Measurements from ENCODE around the gene TEKTIP1.
A peak's percentile ranks its signal among the peaks of the same experiment; 100 is the strongest.
"Not testable (repeated sequence)": the region's sequence is repeated elsewhere in the genome, so short reads cannot be mapped to it uniquely, and the experiment has no call there.

Gene TEKTIP1

DNA sequence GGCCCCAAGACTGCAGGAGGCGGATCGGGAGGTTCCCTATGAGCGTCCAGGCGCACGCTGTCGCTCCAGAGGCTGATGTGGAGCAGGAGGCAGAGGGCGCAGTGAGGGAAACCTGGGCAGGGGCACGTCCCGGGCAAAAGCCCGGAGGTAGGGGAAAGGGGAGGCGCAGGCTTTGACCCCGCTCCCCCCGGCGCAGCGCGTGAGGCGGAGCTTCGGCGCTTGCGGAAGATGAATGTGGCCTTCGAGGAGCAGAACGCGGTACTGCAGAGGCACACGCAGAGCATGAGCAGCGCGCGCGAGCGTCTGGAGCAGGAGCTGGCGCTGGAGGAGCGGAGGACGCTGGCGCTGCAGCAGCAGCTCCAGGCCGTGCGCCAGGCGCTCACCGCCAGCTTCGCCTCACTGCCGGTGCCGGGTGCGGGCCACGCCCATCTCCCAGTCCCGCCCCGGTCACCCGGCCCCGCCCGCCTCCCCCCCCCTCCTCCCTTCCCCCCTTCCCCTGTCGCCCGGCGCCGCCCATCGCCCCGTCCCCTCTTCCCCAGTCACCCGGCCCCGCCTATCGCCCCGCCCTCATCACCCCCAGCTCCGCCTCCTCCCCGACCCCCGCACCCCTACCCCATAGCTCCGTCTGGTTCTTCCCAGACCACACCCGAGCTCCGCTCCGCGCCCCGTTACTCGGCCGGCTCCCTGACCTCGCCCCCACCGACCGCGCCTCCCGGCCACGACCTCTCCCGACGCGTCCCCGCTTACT is 37.9 kb downstream of the TEKTIP1 start:
- DNase-seq (ENCODE audit: low spot score in 2 of 2) = peak in 1 of 2 experiments; percentile 32
- in situ Hi-C loops (cut with MboI; ENCODE audit: low sequenced_read_pairs) = no loop called here

DNA sequence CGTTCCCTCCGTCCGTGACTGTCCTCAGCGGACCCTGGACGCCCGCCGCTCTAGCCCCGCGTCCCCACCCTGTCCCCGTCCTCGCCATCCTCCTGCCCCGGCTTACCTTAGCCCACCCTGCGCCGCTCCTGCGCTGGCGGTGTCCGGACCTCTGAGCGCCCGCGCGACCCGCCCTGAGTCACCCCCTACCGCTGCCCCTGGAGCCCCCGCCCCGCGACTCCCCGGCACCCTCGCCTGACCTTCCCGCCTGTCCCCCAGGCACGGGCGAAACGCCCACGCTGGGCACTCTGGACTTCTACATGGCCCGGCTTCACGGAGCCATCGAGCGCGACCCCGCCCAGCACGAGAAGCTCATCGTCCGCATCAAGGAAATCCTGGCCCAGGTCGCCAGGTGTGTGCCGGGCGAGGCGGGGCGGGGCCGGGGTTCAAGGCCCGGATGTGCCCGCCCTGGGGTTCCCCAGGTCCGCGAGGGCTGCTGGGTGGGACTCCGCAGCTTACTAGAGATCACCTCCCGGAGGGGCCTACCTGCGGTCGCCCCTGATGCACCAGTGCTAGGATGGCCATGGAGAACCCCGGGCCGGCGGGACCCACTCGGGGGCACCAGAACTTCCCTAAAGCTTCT is 38.9 kb downstream of the TEKTIP1 start:
- H3K9me3 ChIP-seq = no peaks in the 10 kb centered on the region
- in situ Hi-C loops (cut with MboI; ENCODE audit: low sequenced_read_pairs) = no loop called here
- H3K4me3 ChIP-seq = no peak overlapping the region
- no peaks in the 10 kb centered on the region for H3K27me3 ChIP-seq (ENCODE audit: low read depth)
- H3K4me1 ChIP-seq = no peaks in the 10 kb centered on the region
- DNase-seq (ENCODE audit: low spot score in 2 of 2) = no peak
- peaks cover 22% of the 10 kb centered on the region for H3K36me3 ChIP-seq (replicated peaks)

More for the DNA sequence above, 37.9 kb downstream of the TEKTIP1 start:
- Histone ChIP-seq H3K4me1 (peaks cover 4% of the 10 kb centered on the region), H3K27me3 (ENCODE audit: low read depth) (no peaks in the 10 kb centered on the region), H3K4me3 (no peak overlapping the region), H3K9me3 (no peaks in the 10 kb centered on the region), H3K36me3 (replicated peaks) (peaks cover 22% of the 10 kb centered on the region)

DNA sequence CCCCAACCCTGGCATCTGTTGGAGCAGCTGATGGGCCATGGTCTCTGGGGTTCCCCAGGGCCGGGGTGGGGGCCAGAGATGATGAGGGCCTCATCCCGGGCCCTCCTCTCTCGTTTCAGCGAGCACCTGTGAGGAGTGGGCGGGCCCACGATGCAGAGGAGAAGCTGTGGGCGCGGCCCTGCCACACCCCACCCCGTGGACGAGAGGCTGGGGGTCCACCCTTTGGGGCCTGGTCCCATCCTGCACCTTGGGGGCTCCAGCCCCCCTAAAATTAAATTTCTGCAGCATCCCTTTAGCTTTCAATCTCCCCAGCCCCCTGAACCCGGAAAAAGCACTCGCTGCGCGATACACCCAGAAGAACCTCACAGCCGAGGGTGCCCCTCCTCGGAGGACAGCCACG is 39.4 kb downstream of the TEKTIP1 start:
- Histone ChIP-seq H3K9me3 (no peaks in the 10 kb centered on the region), H3K4me3 (no peak overlapping the region), H3K4me1 (no peaks in the 10 kb centered on the region), H3K36me3 (replicated peaks) (peaks cover 22% of the 10 kb centered on the region), H3K27me3 (ENCODE audit: low read depth) (no peaks in the 10 kb centered on the region)
- in situ Hi-C loops (cut with MboI; ENCODE audit: low sequenced_read_pairs) = no loop called here
- DNase-seq (ENCODE audit: low spot score in 2 of 2) = no peak

DNA sequence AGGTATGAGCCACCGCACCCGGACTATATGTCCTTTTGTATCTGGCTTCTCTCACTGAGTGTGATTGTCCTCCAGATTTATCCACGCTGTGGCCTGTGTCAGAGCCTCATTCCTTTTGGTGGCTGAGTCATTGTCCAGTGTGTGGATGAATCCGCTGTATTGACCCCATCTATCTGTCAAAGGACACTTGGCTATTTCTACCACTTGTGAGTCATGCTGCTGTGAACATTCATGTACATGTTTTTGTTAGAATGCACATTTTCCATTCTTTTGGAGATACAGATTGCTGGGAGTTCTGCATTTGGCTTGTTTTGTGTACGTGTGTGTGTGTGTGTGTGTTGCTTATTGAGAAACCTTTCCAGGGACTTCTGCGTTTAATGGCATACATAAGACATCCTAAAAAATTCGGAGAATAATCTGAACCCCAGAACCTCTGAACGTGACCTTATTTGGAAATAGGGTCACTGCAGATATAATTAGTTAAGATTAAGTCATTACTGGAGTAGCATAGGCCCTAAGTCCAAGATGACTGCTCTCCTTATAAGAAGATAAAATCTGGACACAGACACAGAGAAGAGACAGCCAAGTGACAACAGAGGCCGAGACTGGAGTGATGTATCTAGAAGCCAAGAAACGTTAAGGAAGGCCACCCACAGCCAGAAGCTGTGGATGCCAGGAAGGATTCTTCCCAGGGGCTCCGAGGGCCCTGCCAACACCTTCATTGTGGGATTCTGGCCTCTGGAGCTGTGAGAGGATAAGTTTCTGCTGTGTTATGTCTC is 41.4 kb downstream of the TEKTIP1 start:
- Histone ChIP-seq H3K4me1 (no peaks in the 10 kb centered on the region), H3K36me3 (replicated peaks) (peaks cover 11% of the 10 kb centered on the region), H3K4me3 (no peak overlapping the region), H3K27me3 (ENCODE audit: low read depth) (no peaks in the 10 kb centered on the region), H3K9me3 (no peaks in the 10 kb centered on the region)
- in situ Hi-C loops (cut with MboI; ENCODE audit: low sequenced_read_pairs) = no loop called here
- no peak for DNase-seq (ENCODE audit: low spot score in 2 of 2)

DNA sequence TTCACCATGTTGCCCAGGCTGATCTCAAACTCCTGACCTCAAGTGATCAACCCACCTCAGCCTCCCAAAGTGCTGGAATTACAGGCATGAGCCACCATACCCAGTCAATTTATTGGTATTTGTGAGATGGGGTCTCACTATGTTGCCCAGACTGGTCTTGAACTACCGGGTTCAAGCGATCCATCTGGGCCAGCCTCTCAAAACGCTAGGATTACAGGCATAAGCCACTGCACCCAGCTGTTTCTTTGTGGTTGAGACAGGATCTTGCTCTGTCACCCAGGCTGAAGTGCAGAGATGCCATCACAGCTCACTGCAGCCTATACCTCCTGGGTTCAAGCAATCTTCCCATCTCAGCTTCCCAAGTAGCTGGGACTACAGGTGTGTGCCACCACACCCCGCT is 42.8 kb downstream of the TEKTIP1 start:
- H3K4me3 ChIP-seq; in situ Hi-C loops (cut with MboI; ENCODE audit: low sequenced_read_pairs); H3K9me3 ChIP-seq; H3K27me3 ChIP-seq (ENCODE audit: low read depth); DNase-seq (ENCODE audit: low spot score in 2 of 2); H3K4me1 ChIP-seq; H3K36me3 ChIP-seq (replicated peaks): not testable (repeated sequence)

DNA sequence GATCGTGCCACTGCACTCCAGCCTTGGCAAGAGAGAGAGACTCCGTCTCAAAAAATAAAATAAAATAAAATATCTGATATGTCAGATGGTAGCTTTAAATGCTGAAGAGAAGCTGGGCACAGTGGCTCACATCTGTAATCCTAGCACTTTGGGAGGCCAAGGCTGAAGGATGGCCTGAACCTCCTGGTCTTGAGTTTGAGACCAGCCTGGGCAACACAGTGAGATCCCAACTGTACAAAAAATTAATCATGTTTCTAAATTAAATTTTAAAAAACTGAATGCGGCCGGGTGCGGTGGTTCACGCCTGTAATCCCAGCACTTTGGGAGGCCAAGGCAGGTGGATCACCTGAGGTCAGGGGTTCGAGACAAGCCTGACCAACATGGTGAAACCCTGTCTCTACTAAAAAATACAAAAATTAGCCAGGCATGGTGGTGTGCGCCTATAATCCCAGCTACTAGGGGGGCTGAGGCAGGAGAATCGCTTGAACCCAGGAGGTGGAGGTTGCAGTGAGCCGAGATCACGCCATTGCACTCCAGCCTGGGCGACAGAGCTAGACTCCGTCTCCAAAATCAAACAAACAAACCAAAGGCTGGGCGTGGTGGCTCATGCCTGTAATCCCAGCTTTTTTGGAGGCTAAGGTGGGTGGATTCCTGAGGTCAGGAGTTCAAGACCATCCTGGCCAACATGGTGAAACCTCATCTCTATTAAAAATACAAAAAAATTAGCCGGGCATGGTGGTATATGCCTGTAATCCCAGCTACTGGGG is 45.2 kb downstream of the TEKTIP1 start:
- DNase-seq (ENCODE audit: low spot score in 2 of 2); H3K4me3 ChIP-seq; H3K9me3 ChIP-seq; H3K36me3 ChIP-seq (replicated peaks); in situ Hi-C loops (cut with MboI; ENCODE audit: low sequenced_read_pairs); H3K4me1 ChIP-seq; H3K27me3 ChIP-seq (ENCODE audit: low read depth): not testable (repeated sequence)

DNA sequence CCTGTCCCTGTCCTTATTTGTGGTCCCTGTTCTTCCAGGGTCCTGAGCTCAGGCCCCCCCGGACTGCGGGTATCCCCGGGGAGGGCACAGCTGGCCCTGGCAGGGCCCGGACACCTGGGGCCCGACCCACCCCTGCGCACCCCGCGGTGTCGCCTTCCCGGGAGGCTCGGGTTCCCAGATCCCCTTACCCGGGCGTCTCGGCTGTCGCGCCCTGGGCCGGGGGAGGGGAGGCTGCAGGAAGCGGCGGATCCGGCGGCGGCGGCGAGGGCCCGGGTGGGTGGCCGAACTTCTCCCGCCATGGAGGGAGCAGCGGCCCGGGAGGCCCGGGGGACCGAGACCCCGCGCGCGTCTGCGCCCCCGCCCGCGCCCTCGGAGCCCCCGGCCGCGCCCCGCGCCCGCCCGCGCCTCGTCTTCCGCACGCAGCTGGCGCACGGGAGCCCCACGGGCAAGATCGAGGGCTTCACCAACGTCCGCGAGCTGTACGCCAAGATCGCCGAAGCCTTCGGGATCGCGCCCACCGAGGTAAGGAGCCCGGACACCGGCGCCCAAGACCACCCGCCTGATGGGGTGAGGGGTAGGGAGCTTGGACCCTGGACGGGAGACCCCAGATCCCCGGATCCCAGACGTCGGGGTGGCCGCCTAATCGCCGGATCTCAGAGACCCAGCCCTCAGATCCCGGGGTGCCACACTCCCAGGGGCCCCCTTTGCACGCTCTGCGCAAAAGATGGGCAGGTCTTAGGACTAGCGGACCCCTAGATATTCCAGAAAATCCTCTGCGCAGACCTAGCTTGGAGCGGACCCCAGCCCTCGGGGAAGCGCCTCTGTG is 46.5 kb downstream of the TEKTIP1 start, which contains the start of gene GIPC3:
TSS of gene GIPC3 (plus strand) at position 178 of the 826 bp plus-strand sequence. CDS start at position 298, 120 bp downstream.
- Histone ChIP-seq H3K27me3 (ENCODE audit: low read depth) (peaks cover 5% of the 10 kb centered on the region), H3K4me1 (peaks cover 3% of the 10 kb centered on the region; the same call in 1 of the 2 replicates), H3K36me3 (replicated peaks) (no peaks in the 10 kb centered on the region), H3K9me3 (no peaks in the 10 kb centered on the region), H3K4me3 (peak within 1 kb of the TSS; percentile 32)
- in situ Hi-C loops (cut with MboI; ENCODE audit: low sequenced_read_pairs) = no loop called here
- DNase-seq (ENCODE audit: low spot score in 2 of 2) = peak in 1 of 2 experiments; percentile 43

DNA sequence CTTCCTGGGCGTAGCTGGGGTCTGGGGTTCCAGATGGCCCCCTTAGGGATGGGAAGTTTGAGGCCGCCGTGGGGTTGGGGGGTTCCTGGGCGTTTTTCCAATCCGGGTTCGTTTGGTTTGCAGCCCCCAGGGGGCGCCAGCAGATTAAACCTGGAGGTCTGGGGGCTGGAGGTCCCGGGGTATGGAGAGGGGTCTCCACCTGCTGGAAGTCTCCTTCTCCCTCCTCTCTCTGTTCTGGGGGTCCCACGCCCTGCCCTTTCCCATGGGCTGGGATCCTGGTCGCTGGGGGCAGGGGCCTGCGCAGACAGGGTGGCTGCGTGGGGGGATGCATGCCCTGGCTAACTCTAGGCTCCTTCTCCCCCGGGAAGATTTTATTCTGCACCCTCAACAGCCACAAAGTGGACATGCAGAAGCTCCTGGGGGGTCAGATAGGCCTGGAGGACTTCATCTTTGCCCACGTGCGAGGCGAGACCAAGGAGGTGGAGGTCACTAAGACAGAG is 47.2 kb downstream of the TEKTIP1 start:
- H3K4me3 ChIP-seq = peak overlapping the region; percentile 32
- in situ Hi-C loops (cut with MboI; ENCODE audit: low sequenced_read_pairs) = no loop called here
- H3K9me3 ChIP-seq = no peaks in the 10 kb centered on the region
- peak in 1 of 2 experiments; percentile 70 for DNase-seq (ENCODE audit: low spot score in 2 of 2)
- H3K27me3 ChIP-seq (ENCODE audit: low read depth) = peaks cover 5% of the 10 kb centered on the region
- no peaks in the 10 kb centered on the region for H3K36me3 ChIP-seq (replicated peaks)
- H3K4me1 ChIP-seq = peaks cover 3% of the 10 kb centered on the region; the same call in 1 of the 2 replicates

DNA sequence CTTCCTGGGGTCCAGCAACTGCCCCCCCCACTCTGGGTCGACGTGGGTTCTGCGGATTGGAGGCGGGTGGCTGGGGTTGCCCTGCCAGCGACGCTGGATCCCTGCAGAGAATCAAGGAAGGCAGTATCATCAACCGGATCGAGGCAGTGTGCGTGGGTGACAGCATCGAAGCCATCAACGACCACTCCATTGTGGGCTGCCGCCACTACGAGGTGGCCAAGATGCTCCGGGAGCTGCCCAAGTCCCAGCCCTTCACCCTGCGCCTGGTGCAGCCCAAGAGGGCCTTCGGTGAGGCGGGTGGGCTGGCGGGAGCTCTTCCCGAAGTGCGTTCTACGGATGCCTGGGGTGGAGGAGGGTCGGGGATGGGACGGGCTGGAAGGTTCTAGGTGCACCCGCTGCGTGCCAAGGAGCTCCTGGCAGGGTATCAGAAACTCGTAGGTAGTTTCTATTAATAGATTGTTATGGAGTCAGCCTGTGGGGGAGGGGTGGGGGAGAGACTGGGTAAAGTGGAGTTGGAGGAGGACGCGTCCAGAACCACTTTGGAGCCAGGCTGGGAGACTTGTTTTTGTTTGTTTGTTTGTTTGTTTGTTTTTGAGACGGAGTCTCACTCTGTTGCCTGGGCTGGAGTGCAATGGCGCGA is 47.9 kb downstream of the TEKTIP1 start:
- Histone ChIP-seq H3K36me3 (replicated peaks) (no peaks in the 10 kb centered on the region), H3K4me3 (no peak overlapping the region), H3K4me1 (peaks cover 3% of the 10 kb centered on the region; the same call in 1 of the 2 replicates), H3K27me3 (ENCODE audit: low read depth) (peaks cover 5% of the 10 kb centered on the region), H3K9me3 (no peaks in the 10 kb centered on the region)
- in situ Hi-C loops (cut with MboI; ENCODE audit: low sequenced_read_pairs) = no loop called here
- no peak for DNase-seq (ENCODE audit: low spot score in 2 of 2)

DNA sequence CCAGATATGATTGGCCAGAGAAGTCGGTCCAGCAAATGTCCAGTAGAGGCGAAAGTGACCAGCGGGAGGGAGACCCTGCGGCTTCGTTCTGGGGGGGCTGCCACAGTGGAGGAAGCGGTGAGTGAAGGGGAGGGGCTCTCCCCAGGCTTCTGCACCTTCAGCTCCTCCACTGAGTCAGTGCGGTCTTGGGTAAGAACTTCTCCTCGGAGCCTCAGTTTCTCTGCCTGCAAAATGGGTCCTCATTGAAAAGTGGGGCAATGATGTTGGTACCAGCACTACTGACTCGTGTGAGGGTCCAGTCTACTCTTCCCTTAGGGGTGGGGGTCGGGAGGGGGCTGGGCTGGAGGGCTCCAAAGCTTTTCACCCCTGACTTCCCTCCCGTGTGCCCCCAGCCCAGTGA is 50.5 kb downstream of the TEKTIP1 start:
- Histone ChIP-seq H3K4me1 (peaks cover 3% of the 10 kb centered on the region; the same call in 1 of the 2 replicates), H3K4me3 (no peak overlapping the region), H3K27me3 (ENCODE audit: low read depth) (peaks cover 5% of the 10 kb centered on the region), H3K36me3 (replicated peaks) (no peaks in the 10 kb centered on the region), H3K9me3 (no peaks in the 10 kb centered on the region)
- in situ Hi-C loops (cut with MboI; ENCODE audit: low sequenced_read_pairs) = no loop called here
- DNase-seq (ENCODE audit: low spot score in 2 of 2) = no peak

DNA sequence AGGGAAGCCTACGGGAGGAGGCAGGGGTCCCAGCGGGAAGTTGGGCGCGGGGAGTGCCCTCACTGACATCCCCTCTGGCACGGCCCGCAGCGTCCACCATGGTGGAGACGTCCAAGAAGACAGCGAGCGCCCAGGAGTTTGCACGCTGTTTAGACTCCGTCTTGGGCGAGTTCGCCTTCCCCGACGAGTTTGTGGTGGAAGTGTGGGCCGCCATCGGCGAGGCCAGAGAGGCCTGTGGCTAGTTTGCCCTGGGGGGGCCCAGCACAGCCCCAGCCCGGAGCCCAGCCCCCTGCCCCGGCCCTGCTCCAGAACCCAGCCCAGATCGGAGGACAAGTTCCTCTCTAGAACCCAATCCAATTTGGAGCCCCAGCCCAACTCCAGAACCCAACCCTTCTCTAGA is 51.0 kb downstream of the TEKTIP1 start:
- in situ Hi-C loops (cut with MboI; ENCODE audit: low sequenced_read_pairs) = no loop called here
- Histone ChIP-seq H3K9me3 (no peaks in the 10 kb centered on the region), H3K36me3 (replicated peaks) (no peaks in the 10 kb centered on the region), H3K4me1 (peaks cover 3% of the 10 kb centered on the region; the same call in 1 of the 2 replicates), H3K4me3 (no peak overlapping the region), H3K27me3 (ENCODE audit: low read depth) (peaks cover 5% of the 10 kb centered on the region)
- DNase-seq (ENCODE audit: low spot score in 2 of 2) = no peak

DNA sequence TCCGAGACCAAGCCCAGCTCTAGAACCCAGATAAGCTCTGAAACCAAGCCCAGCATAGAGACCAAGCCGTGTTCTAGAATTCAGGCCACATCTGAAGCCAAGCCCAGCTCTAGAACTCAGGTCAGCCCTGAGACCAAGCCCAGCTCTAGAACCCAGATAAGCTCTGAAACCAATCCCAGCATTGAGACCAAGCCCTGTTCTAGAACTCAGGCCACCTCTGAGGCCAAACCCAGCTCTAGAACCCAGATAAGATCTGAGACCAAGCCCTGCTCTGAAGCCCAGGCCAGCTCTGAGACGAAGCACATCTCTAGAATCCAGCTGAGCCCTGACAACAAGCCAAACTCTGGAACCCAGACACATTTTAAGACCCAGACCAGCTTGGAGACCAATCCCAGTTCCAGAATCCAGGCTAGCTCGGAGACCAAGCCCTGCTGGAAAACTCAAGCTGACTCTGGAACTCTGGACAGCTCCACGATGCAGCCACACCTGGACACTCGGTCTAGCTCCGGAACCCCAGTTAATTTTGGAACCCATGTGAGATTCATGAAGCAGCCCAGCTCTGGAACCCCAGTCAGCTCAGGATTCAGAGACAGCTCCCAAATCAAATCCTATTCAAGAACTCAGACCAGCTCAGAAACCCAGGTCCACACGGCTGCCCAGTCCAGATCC is 52.2 kb downstream of the TEKTIP1 start:
- no peak for DNase-seq (ENCODE audit: low spot score in 2 of 2)
- Histone ChIP-seq H3K4me1 (no peaks in the 10 kb centered on the region; the same call in 1 of the 2 replicates), H3K27me3 (ENCODE audit: low read depth) (peaks cover under 1% of the 10 kb centered on the region), H3K4me3 (no peak overlapping the region), H3K36me3 (replicated peaks) (no peaks in the 10 kb centered on the region), H3K9me3 (no peaks in the 10 kb centered on the region)
- in situ Hi-C loops (cut with MboI; ENCODE audit: low sequenced_read_pairs) = no loop called here

Measured in HAP-1 (cell line).